T-helper 9 cell (primary cell): ENCODE data around the gene AADACL4.

Source experiments
- DNase-seq: peaks from one replicate; pipeline ENCODE4 v3.0.0-alpha.2; 2020

AADACL4 gene

DNA sequence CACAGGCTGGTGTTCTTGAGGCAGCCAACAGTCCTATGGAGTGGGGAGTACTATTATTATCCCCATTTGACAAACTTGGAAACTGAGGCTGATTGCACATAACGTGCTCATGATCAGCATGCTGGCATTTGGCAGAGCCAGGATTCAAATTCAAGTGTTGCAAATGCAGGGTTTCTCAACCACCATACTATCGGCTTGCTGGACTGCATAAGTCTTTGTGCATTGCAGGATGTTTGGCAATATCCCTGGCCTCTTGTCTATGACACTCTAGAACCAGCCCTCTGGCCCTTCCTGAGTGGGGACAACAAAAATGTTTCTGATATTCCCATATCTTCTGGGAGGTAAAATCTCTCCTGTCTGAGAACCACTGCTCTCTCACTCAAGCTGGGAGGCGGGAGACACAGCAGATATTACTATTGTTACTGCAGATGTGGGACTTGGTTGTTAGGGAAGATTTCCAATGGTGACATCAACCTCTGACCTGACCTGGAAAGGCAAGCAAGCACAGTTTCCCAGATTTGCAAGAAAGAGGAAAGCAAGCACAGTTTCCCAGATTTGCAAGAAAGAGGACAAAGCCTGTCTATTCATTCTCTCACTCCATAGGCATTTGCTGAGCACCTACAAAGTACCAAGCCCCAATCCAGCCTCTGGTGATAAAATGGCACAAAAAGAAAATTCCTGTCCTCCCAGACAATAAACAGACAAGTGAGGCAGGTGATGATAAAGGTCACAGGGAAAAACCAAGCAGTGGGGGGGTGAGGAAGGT lies 71.0 kb downstream of the AADACL4 start:
- no peak for DNase-seq

DNA sequence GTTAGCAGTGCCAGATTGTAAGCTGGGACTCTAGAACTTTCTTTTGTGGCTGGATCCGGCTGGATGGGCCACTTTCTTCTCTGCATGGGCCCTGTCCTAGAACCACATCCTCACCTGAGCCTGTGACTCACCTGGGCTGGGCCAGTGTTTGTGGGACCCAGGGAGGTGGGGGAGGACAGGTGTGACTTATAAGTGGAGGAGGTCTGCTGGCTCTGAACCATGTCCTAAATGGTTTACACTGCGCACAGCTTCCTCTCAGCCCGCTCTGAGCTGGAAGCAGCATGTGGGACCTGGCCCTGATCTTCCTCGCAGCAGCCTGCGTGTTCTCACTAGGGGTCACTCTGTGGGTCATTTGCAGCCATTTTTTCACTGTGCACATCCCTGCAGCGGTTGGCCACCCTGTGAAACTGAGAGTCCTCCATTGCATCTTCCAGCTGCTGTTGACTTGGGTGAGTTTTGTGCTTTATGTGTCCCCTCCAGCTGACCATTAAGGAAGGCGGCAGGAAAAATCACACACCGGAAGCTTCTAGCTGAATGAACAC lies 72.1 kb downstream of the AADACL4 start, which contains the start of gene AADACL3:
TSS of gene AADACL3 (plus strand) at position 215 of the 542 bp plus-strand sequence. CDS start at position 282, 67 bp downstream.
- no peak for DNase-seq
